ENCODE data around the gene TFAP2B. TPM values are rescaled to one million over a fixed set of nuclear protein-coding genes. Genes with fewer than 3 reads are reported as not detected.

Gene TFAP2B
- polyA plus RNA-seq, 1 donor from 2014 or later: not detected

GRCh38 chr6:50849796-50850180 is 31.1 kb downstream of the TFAP2B start:
- Histone ChIP-seq H3K9ac (ENCODE audit: low read length) (no peak overlapping the region), H4K20me1 (ENCODE audit: insufficient read depth) (no peaks in the 10 kb centered on the region), H3K27me3 (ENCODE audit: insufficient read depth, low read depth, low read length) (peaks cover 100% of the 10 kb centered on the region), H3K36me3 (ENCODE audit: insufficient read depth, low read length) (no peaks in the 10 kb centered on the region), H3K4me2 (ENCODE audit: low read length) (no peak overlapping the region), H3K4me3 (ENCODE audit: low read length) (peak overlapping the region; percentile 68), H3F3A (ENCODE audit: insufficient read depth, low read length, poor library complexity, severe bottlenecking) (no peaks in the 10 kb centered on the region), H3K79me2 (replicated peaks; ENCODE audit: insufficient read depth, low read length) (no peaks in the 10 kb centered on the region), H3K27ac (ENCODE audit: low read length) (no peak overlapping the region), H3K9me2 (ENCODE audit: insufficient read depth, low read length) (no peaks in the 10 kb centered on the region), H2AFZ (ENCODE audit: low read depth, low read length) (no peak overlapping the region), H3K9me3 (ENCODE audit: low read length) (no peaks in the 10 kb centered on the region)
- TF ChIP-seq RAD21 (conservative IDR thresholded peaks at IDR 0.05) (no peak), REST (IDR thresholded peaks at IDR 0.05; ENCODE audit: borderline replicate concordance) (no peak), SMC3 (conservative IDR thresholded peaks at IDR 0.05; ENCODE audit: poor library complexity) (no peak), EP300 (conservative IDR thresholded peaks at IDR 0.05; ENCODE audit: poor library complexity, severe bottlenecking) (no peak), CTCF (IDR thresholded peaks at IDR 0.05; ENCODE audit: poor library complexity, severe bottlenecking) (no peak), EZH2 (IDR thresholded peaks at IDR 0.05; ENCODE audit: borderline replicate concordance, insufficient read depth, low read length, poor library complexity, severe bottlenecking) (no peak), MXI1 (conservative IDR thresholded peaks at IDR 0.05; ENCODE audit: poor library complexity, severe bottlenecking) (no peak), TAF1 (IDR thresholded peaks at IDR 0.05; ENCODE audit: low read depth) (no peak), POLR2AphosphoS5 (IDR thresholded peaks at IDR 0.05) (no peak)

GRCh38 chr6:50850223-50851048 is 31.8 kb downstream of the TFAP2B start:
- H3K4me3 ChIP-seq (ENCODE audit: low read length): peak overlapping the region; percentile 68
- H3K79me2 ChIP-seq (replicated peaks; ENCODE audit: insufficient read depth, low read length): no peaks in the 10 kb centered on the region
- no peaks in the 10 kb centered on the region for H3K9me3 ChIP-seq (ENCODE audit: low read length)
- no peaks in the 10 kb centered on the region for H4K20me1 ChIP-seq (ENCODE audit: insufficient read depth)
- no peak overlapping the region for H3K27ac ChIP-seq (ENCODE audit: low read length)
- H3K9me2 ChIP-seq (ENCODE audit: insufficient read depth, low read length): no peaks in the 10 kb centered on the region
- peaks cover 99% of the 10 kb centered on the region for H3K27me3 ChIP-seq (ENCODE audit: insufficient read depth, low read depth, low read length)
- no peaks in the 10 kb centered on the region for H3F3A ChIP-seq (ENCODE audit: insufficient read depth, low read length, poor library complexity, severe bottlenecking)
- H3K4me2 ChIP-seq (ENCODE audit: low read length): no peak overlapping the region
- H3K36me3 ChIP-seq (ENCODE audit: insufficient read depth, low read length): no peaks in the 10 kb centered on the region
- no peak overlapping the region for H2AFZ ChIP-seq (ENCODE audit: low read depth, low read length)
- H3K9ac ChIP-seq (ENCODE audit: low read length): no peak overlapping the region
- TF ChIP-seq MXI1 (conservative IDR thresholded peaks at IDR 0.05; ENCODE audit: poor library complexity, severe bottlenecking) (peak; percentile 31), TAF1 (IDR thresholded peaks at IDR 0.05; ENCODE audit: low read depth) (no peak), POLR2AphosphoS5 (IDR thresholded peaks at IDR 0.05) (peak; percentile 21)

All from neural cell (in vitro differentiated cells).